GM03348 (cell line): ENCODE results near the gene OR2T5.
"Not testable (repeated sequence)": the region's sequence is repeated elsewhere in the genome, so short reads cannot be mapped to it uniquely, and the experiment has no call there.

Experiments
- DNase-seq: peaks from one replicate; pipeline ENCODE4 v3.0.0; 2012; ENCODE audit warnings: low spot score

Gene OR2T5, protein sequence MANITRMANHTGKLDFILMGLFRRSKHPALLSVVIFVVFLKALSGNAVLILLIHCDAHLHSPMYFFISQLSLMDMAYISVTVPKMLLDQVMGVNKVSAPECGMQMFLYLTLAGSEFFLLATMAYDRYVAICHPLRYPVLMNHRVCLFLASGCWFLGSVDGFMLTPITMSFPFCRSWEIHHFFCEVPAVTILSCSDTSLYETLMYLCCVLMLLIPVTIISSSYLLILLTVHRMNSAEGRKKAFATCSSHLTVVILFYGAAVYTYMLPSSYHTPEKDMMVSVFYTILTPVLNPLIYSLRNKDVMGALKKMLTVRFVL

DNA sequence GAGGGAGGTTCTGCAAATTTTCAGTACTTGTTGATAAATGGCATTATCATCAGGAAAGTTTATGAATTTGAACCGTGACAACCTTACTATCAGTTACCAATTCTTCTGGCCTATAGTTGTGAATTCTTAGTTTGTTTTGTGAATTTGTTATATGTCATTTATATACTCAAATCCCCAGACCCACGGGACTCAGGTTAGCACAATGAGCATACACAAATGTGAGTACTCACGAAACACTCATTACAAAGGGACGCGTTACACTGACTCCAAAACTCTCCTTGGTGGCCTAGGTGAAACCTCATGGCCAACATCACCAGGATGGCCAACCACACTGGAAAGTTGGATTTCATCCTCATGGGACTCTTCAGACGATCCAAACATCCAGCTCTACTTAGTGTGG is at the start of gene OR2T5:
TSS of gene OR2T5 (plus strand) at position 301 of the 400 bp plus-strand sequence. CDS start at position 301, 0 bp downstream.
- DNase-seq, result not testable (repeated sequence)

DNA sequence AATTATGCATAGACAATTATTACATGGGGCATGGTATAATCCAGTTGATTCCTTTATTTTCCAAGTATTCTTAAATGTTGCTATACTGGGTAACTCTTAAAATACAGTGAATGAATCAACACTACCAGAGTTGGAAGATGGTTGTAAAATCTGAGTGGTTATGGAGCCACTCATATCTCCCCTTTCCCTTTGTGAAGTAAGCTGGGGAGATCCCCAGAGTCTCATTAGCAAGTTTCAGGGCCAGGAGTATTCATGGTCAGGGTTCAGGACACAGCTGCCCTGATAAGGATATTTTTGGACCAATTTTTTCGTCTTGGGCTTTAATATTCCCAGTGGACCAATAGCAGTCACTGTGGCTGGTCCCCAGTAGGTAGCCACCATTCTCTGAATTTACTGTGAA is 49.7 kb upstream of the OR2T5 start:
- DNase-seq, result not testable (repeated sequence)

DNA sequence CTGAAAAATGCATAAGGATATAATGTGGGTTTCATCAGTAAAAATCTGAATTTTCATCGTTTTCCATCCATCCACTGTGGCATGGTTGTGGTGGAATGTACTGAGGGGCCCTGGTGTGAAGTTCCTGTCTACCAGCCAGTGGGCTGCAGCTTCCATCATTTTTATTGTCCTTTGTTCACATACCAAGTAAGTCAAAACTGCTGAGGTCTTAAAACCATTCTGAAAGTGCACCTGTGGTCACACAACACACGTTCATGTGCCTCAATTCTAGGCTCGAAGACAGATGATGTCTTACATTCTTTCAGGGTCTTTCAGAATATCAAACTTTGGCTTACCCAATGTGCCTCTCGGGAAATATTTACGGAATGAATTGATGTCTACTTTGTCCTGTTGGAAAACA is 49.1 kb upstream of the OR2T5 start:
- not testable (repeated sequence) for DNase-seq

DNA sequence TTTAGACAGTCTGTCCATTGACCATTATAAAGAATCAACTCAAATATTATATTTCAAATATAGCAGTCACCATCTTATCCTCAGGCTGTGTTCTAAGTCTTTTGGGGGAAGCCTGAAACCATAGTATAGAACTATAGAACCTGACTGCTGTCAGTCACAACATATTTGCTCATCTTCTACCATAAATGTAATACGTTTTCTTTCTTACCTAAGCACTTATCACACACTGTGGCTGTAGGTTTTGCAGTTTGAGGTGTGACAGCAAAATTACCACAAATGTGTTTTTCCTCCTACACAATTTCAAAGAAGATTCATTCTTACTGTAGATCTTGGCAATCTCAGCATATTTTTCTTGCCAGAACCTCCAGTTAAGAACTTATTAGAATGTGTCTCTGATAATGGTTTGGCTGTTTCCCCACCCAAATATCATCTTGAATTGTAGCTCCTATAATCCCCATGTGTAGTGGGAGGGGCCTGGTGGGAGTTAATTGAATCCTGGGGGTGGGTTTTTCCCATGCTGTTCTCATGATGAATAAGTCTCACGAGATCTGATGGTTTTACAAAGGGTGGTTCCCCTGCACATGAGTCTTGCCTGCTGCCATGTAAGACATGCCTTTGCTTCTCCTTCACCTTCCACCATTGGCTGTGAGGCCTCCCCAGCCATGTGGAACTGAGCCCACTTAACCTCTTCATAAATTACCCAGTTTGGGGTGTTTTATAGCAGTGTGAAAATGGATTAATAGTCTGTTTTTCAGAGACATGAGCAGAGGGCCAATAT is 45.7 kb upstream of the OR2T5 start:
- DNase-seq, result not testable (repeated sequence)

DNA sequence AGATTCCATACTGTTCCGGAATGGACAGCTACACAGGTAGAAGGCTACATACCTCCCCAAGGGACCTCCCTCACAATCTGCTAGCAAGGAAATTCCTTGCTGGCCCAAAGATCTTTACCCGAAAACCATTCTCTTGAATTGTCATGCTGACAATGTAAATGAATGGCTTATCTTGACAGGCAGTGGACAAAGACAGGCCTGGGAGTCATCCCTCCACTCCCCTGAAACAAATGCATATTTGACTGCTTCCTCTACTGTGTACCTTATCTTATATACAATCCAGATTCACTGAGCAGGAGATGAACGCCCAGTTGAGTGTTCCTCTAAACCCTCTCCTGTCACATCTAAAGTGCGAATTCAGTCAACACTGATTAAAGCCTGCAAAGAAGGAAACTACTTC is 43.8 kb upstream of the OR2T5 start:
- DNase-seq, result not testable (repeated sequence)

DNA sequence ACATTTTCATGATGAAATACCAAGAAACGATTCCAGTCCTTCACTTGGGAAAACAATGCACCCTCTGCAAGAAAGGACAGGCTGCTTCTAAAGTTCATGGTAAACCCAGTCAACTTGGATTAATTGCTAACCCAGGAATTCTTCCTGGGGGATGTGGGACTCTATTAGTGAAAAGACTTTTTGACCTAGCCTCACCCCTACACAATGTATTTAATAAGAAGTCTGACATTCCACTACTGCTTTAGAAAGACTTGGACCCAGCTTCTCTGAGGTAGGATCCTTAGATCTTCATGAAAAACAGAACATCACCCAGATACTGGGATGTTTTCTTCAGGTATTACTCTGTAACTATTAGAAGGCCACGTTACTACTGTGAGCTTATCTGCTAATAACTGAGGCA is 43.0 kb upstream of the OR2T5 start, which contains the start of gene OR2T2:
TSS of gene OR2T2 (plus strand) at position 239 of the 400 bp plus-strand sequence. CDS start 7,161 bp downstream, outside the sequence.
- DNase-seq, result not testable (repeated sequence)

DNA sequence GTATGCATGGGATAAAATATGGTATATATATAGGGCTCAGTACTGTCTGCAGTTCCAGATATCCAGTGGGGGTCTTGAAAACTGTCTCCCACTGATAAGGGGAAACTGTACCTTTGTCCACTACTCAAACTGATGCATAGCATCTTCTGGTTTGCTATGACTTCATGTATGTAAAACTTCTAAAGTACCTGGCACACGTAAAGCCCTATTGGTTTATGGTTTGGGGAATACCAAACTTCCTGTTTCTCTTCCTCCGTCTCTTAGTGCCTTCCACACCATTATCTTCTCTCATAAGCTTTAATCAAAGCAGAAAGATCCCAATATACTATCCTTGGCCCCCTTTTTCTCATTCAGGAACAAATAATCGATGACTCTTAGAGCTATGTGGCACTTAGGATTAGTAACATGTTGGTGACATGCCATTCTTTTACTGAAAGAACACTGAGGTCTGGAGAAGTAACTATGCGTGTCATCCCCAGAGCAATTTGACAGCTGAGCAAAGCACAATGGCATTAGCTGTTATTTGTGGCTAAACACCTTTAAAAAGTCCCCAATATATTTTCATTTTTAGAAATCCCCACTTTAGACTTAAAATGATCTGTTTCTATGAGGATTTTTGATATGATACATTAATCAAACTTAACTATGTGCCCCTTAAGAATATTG is 39.8 kb upstream of the OR2T5 start:
- not testable (repeated sequence) for DNase-seq

DNA sequence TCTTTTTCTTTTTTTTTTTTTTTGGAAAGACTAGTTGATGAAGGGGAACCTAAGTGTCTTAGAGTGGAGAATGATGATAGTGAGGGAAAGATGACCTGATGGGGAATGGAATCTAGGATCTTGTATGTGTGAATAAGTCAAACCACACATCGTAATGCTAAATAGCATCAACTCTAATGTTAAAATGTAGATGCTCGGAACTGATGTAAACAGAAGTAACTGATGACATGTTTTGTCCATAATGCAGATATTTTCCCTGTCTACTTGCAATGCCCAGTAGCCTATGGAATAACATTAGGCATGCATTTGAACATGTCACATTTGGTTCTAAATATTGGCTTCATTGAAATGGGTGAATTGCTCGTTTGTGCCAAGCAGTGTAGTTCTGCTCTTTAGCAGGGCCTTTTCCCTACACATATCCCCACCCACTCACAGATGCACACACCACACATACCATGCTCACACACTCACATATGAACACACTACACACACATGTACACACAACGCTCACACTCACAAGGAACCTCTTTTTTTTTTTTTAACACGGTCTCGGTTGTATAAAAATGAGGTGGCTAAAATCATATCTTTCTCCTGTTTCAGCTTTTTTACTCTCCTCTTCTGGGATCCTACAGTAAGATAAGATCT is 38.4 kb upstream of the OR2T5 start:
- not testable (repeated sequence) for DNase-seq

DNA sequence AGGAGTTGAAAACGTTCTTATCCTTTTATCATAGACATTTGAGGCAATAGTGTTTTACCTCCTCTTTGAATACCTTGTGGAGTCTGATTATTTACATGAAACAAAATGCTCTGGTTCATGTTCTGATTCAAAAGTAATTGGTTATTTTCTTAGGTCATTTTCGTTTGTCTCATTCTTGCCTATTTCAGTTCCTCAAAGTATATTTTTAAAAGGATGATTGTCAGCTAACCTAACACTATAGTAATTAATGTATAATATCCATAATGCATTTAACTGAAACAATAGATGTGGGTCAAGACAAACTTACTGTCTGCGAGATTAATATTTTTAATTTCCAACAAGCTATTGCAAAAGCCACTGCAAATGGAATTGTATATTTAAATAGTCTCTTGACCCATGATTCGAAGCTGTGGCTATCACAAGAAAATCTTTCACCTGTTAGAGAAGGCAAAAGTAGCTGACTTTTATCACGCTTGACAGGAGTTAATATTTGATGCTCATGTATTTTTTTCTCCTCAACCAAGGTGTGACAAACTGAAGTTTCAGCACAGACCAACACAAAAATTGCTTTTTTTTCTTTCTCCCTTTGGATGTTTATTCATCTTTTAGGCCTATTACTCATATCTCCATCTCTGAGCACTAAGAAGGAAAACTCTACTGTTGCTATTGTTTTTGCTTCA is 37.8 kb upstream of the OR2T5 start:
- not testable (repeated sequence) for DNase-seq

DNA sequence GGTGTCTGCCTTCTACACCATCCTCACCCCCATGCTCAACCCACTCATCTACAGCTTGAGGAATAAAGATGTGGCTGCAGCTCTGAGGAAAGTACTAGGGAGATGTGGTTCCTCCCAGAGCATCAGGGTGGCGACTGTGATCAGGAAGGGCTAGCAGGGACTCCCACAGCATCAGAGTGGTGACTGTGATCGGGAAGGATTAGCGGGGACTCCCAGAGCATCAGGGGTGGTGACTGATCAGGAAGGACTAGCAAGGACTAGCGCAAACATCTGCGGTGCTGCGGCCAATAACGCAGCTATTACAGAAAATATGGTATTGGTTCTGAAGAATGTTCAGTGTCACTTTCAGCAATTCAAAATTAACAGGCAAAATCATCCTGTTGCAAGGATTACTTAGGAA is 34.8 kb upstream of the OR2T5 start:
- not testable (repeated sequence) for DNase-seq

DNA sequence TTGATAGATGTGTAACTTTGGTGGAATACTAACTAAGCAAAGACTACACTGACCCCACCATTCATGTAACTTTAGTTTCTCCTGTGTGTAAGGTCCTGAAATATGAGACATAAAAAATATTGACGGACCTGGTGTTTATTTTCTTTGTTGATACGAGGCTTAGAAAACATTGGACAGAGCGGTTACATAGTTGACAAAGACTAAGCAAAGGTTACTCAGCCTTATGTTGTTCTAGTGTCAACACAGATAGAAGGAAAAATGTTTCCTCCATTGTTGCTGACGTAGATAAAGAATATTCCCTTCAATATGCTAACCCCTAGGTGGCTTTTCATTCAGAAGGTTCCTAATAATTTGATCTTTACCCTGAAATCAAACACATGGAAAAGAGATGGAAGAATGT is 33.3 kb upstream of the OR2T5 start:
- not testable (repeated sequence) for DNase-seq

DNA sequence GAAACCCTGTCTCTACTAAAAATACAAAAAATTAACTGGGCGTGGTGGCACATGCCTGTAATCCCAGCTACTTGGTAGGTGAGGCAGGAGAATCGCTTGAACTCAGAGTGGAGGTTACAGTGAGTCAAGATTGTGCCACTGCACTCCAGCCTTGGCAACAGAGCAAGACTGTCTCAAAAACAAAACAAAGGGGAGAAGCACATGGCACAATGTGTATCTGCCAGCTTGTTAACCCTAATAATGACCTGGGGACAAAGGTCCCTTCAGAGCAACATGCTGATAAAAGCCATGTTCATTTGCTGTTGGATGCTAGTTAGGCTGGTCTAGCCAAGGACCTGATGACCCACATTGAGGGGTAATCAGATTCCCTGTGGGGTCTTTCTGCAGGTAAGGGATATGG is 31.8 kb upstream of the OR2T5 start:
- DNase-seq, result not testable (repeated sequence)

DNA sequence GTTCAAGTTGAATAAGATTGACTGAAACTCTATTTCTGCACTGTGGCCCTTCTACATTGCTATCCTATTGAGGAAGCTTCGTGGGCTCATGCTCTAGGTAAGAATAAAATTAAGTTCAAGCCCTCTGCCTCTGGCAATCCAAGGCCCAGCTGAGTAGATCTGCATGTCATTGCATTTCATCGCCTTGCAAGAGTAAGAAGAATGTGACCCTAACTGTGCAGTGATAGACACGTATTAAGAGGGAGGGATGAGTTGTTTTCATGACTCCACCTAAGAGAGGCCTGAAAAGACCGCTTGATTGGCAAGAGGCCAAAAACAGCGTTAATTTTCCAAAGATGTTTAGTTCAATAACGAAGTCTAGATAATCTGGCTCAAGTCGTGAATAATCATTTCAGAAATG is 29.3 kb upstream of the OR2T5 start:
- not testable (repeated sequence) for DNase-seq

DNA sequence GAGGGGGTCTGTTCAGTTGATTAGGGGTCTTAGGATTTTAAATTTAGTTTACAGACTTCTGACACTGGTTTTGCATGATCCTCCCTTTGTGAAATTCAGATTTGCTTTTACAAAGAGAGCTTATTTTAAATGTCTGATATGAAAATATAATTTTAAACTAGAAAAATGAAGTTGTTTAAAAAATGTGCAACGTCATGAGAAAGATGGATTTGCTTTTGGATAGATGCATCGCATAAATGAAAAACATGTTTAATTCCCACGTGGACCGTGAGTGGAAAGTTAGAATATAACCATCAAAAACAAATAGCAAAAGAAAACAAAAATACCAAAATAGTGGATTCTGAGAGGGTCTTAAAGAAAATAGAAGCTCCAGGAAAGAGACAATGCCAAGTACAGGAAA is 17.2 kb upstream of the OR2T5 start:
- no peak for DNase-seq

DNA sequence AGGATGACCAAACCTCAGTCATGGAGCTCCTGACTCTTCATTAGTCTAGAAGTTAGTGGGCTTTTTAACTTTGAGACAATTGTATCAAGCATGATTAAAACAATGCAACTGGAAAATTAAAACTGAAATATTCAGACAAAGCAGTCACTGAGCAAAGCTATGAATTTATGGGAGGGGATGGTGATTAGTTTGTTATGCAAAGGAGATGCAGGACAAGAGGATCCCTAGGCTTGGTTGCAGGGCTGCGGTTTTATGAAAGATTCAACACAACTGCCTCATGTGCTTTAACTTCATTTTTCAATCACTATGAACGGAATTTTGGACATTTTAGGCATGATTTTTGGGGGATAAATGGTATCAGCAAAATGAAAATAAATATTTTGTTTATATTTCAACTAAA is 16.3 kb upstream of the OR2T5 start:
- not testable (repeated sequence) for DNase-seq

DNA sequence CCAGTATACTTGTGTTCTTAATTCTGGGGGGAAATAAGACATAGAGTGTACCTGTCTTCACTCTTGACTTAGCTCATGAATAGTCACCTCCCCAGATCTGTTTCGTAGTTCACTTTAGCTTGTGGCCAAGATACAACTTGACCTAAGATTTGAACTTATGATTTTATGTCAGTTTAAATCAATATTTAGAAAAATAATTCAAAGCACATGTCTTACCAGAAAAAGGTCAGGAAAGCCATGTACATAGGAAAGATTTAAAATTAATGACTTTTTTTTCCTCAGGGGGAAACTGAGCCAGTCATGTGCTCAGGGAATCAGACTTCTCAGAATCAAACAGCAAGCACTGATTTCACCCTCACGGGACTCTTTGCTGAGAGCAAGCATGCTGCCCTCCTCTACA is 15.3 kb upstream of the OR2T5 start, which contains the start of gene OR2T3:
TSS of gene OR2T3 (plus strand) at position 301 of the 400 bp plus-strand sequence. CDS start at position 301, 0 bp downstream.
- DNase-seq, result not testable (repeated sequence)

DNA sequence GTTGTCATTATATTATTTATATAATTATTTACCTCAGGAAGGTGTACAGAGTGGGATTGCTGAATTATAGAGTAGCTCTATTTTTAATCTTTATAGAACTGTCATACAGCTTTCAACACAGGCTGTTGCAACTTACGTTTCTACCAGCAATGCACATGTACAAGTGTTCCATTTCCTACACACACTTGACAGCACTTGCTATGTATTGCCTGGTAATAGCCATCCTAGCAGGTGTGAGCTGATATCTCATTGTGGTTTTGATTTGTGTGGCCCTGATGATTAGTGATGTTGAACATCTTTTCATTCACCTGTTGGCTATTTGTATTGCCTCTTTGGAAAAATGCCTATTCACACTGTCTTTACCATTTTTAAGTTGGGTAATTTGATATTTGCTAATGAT is 12.7 kb upstream of the OR2T5 start:
- not testable (repeated sequence) for DNase-seq

DNA sequence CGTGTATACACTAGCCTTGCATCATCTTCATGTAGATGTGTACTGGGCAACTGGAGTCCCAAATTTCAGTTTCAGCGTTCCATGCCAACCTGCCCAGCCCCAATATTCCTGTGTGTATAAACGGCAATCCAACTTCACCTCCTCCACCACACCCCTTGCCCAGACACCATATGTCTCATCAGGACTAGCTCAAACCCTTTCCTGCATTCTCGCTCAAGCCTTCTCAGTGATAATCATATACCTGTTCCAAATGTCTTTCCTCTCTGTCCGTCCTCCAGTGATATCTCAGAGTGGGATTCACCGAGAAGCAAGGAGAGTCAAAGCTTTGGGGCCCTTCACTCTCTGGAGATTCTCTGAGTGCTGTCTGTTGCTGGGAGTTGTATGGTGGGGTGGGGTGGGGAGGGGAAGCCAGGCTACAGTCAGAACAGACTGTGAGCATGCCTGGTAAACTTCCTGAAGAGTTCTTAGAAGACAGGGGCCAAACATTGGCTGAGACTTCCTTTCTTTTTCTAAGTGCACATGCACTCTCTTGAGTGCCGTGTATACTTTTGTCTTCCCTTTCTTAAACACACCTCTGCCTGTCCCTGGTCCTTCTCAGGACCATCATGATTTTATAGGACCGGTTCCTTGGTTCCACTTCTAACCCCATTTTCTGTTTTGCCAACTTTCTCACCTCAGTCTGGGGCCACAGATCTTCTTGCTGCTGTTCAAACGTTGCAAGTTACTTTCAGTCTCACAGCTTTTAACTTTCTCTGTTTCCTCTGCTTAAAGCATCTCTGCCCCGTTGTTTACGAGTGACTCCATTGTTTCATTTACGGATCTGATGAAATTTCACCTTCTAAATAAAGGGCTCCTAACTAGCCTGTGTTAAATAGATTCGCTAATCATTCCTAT is 6.5 kb upstream of the OR2T5 start:
- DNase-seq, result not testable (repeated sequence)

DNA sequence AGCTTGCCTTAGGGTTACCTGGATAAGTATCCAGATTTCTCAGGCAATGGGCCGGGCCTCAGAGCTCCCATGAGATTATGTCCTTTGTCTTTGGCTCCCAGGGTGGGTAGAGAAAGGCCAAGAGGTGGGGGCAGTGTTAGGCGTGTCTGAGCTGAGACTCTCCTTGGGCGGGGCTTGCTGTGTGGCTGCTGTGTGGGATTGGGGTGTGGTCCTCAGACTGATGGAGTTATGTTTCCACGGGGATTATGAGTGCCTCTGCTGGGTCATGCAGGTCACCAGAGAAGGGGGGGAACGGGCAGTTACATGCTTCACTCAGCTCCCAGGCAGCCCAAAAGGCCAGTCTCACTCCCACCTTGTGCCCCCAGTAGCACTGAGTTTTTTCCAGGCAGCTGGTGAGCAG is 8.3 kb downstream of the OR2T5 start:
- not testable (repeated sequence) for DNase-seq
